Non-pigmented ciliary epithelial cell (primary cell): ENCODE measurements around the gene LTO1.

Experiments used
- DNase-seq: peaks from one replicate; pipeline ENCODE4 v3.0.0-alpha.2; 2010; ENCODE audit warnings: low read depth

LTO1 gene

DNA sequence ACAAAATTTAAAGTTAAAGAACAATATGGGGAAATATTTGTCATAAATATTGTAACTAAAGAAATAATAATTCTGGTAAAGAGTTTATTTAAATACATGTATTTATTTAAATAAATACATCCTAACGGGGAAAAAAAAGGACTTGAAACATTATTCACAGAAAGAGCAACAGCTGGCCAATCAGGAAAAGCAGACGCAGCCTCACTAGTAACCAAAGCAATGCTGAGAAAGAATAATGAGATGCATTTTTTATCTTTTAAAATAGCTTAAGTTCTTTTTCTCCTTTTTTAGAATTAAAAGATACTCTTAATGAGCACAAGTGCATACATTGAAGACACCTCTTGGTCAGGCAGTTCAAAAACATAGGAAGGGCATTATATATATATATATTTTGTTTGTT is 2.6 kb upstream of the LTO1 start:
- no peak for DNase-seq

DNA sequence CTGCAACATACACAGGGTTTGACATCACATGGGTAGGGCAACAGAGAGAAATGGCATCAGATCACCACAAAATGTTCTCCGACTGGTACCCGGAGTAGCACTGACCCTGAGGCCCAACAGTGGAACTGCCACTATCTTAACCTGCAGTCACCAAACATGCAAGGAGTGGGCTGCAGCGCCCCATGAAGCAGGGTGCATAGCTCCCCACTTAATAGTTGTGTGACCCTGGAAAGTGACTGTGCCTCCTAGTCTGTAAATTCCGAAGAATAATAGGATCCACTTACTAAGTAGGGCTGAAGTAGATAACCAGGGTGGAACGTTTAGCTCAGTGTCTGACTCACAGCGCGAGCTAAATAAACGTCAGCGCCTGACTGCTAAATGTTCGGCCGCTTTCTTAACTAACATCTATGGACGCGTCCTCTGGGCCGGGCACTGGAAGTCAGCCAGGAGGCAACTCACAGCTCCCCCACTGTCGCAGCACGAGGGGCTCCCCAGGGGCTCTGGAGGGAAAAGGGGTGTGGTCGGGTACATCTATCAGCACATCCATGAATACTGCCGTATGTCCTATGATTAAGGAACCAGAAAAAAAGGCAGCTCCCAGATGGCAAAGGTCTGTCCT is 777 bp downstream of the LTO1 start:
- peak; percentile 76 for DNase-seq

DNA sequence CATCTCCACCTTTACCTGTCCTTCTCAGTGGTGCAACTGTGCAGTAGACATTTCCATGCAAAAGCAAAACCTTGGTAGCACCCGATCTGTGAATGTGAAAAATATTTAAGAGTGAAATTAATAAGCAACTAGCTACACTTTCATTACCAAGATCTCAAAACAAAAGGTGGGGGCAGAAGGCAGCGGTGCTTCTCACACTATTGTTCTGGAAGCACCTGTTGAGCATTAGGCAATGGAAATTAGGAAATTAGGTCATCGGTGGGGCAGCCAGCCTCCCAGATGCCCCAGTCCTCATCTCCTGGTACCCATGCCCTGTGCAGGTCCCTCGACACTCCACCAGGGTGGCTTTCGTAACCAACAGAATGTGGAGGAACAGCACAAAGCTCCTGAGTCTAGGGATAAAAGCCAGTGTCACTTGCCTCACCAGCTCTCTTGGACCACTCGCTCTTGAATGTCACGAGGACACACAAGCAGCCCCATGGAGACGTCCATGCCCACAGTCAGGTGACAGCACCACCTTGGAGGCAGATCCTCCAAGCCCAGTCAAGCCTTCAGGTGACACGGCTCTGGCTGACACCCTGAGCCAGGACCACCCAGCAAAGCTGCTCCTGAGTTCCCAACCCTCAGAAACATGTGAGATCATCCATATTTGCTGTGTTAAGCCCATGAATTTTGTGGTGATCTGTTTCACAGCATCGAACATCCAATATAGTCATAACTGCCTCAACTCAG is 3.3 kb downstream of the LTO1 start:
- DNase-seq: no peak

DNA sequence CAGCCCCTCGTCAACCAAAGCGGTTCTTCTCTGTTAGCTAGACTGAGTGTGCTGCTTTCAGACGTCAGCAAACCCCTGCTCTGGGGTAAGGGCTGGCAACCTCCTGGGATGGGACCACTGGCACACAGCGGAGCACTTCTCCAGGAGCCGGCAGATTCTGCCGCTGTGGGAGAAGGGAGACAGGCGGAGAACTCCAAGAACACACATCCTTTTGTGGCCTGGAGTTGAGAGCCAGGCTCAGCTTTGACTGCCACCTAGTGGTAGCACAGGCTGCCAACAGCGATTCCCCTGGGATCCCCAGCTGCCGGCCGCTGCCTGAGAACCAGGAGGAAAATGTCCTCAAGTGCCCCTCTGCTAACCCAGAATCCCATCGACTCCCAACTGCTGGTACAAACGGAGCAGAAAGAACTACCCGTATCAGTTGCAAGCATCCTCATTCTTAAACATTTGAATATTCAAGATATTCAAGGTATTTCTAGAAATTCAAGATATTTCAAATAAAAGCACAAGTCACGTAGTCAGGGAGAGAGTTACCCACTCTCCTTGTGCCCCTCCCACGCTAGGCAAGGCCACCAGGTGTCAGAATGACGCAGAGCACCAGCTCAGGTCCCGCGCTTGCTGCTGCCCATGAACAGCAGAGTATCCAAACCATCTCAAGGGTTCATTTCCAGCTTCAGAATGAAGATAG is 4.9 kb downstream of the LTO1 start:
- peak; percentile 40 for DNase-seq

DNA sequence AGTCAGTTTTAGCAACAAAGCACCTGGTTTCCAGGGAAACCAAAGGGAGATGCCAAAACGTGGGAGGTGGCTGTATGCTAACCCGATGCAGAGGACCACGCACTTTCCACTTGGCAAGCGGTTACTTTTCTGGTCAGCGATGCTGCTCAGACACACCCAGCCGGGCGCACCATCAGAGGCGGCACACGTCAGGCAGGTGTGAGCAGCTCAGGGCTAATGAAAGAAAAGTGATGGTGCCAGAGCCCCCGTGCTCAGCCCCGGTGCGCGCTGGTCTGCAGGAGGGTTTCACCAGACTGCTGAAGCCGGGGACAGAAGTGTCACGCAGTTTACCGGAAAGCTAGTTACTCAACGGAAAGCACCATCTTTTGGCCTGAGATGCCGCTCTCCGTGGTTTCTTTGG is 5.7 kb downstream of the LTO1 start:
- no peak for DNase-seq

DNA sequence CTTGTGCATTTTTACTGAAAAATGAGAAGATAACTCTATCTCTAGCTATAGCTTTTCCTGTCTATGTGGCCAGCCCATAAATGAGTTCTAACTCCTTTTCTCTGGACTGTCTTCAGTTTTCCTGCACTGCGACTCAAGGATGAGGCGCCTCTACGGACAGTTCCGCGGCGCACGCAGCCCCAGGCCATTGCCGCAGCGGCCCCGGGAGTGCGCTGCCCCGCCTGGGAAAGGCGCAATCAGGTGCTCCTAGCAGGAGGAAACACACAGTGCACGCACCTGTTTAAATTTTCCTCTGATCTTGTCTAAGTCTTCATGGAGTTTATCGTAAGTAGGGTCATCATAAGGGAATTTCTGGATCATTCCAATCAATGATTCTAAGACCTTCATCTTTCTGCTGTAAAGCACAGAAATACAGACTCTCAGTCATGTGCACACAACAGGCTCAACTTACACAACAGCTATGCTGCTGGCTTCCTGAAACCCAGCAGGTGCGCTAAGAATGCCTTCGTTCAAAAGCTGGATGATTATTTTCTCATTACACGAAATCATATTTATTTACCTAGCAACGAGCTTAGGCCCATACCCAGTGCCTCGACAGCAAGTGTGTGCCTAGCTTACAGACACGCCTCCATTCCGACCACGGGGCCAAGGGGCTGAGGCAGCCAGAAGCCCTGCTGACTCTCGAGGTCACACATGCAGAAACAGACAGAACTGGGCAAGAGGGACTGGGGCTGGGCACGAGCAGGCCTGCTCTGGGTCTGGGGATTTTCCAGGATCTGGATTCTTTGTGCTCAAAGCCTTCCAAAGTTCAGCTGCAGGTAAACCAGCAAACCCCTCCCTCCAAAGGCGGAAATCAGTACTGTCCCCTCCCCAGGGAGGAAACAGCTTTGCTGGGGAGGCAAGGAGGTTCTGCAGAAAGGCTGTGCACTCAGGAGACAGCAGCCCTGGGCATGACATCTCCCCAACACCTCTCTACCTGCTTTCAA is 7.2 kb downstream of the LTO1 start:
- no peak for DNase-seq

DNA sequence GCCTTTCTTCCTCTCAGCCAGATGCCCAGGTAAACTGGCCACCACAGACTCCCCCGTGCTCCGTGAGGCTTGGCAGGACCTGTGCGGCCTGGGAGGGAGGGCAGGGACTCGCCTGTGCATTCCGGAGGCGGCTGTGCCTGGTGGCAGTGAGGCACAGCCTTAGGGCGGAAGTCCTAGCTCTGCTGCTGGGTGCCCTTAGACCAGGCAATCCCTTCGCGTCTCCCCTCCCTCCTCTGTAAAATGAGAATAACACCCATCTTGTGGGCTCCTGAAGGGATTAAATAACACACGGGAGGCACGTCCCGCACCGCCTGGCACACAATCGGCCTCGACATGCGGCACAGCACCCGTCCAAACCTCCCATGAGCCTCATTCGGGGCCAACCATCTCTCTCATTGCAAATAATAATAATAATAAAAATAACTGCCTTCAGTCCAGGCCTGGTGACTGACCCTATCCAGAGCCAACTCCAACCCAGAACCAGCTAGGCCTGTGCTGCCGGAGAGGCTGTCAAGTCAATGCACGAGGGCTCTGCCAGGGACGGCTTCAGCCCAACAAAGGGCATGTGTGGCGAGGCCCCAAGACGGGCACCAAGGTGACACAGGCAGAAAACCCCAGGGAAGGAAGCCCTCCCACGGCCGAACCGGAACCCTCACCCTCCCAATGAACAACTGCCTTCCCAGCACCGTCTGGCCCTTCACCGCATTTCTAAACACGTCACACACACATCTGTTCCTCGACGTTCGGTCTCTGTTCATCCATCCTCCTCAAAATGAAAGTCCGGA is 8.2 kb downstream of the LTO1 start:
- DNase-seq: no peak

DNA sequence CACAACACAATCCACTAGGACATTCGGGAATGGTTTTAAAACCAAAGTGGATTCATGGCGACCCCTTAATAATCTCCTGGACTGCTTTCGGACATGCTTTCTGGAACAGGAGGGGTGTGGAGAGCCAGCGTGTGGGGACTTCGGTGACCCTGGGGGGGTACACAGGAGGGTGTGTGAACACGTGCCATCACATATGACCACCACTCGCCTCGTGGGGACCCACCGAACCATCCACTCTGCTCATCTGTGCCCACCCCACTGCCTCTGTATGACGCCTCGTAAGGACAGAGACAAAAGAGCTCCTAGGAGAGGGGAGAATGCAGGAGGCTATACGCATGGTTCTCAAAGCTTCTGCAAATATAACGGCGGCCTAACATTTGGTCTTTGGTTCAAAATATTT is 8.9 kb downstream of the LTO1 start:
- no peak for DNase-seq

DNA sequence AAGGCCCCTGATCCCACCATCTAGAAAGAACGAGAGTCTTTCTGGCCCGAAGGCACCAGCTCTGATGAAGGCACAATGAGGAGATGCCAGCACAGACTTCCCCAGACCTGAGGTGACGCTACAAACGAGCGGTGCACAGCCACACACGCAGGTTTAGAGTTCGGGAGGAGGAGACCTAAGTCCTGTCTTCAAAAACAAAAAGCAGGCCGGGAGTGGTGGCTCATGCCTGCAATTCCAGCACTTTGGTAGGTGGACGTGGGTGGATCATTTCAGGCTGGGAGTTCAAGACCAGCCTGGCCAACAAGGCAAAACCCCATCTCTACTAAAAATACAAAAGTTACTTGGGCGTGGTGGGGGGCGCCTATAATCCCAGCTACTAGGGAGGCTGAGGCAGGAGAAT is 9.5 kb downstream of the LTO1 start:
- DNase-seq: no peak

DNA sequence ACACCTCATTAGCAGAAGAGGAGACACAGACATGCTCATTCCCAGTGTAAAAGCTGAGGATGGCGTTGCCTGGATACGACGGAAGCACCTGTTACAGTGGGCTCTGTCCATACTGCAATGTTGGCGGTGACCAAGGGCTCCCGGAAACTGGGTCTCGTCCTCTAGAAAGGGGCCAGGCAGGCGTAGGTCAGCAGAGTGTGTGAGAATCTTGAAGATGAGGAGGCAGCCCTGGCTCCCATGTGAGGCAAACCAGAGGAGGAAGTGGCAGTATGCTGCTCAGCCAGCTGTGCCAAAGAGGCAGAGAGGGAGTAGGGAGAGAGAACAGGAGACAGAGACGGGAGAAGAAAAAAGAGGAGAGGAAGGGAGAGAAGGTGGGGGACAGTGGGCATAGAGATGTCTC is 10.3 kb downstream of the LTO1 start:
- DNase-seq: no peak

DNA sequence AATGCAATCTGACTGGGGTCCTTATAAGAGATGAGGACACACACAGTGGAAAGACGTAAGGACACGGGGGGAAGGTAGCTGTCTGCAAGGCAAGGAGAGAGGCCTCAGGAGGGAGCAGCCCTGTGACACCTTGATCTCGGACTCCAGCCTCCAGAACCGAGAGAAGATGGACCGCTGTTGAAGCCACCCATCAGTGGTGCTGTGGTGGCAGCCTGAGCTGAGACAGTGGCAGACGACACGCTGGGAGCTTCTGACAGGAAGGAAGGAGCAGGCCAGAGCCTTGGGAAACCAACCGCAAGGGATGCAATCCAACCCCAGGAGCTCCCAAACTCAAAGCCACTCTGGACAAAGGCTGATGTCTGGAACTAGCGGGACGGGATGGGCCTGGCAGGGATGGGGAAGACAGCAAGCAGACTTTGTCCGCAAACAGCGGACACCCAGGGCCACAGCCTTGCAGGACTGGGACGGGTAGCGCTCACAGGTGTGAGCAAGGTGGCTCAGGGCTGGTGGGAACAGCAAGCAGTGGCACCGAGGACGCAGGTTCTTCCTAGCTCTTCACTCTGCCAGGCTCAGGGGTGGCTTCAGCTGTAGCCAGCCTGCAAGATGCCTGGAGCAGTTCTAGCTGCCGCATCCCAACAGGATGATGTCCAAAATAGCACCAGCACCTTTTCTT is 10.9 kb downstream of the LTO1 start:
- DNase-seq: no peak

DNA sequence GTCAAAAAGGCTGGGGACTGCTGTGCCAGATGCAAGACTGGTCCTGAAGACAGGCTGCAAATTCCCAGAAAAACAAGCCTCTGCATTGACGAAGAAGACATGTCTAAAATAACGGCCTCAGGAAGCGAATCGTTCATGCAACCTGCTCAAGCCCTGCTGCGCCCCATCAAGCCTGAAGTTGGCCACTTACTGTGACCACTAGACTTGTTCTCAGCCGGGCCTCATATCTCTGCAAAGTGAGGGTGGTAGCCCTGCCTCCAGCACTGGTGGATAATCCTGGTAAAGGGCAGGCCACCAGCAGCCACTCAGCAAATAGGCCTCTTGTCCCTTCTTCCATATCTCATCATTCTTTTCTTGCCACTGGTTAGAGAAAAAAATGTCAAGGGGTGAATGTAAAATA is 11.8 kb downstream of the LTO1 start:
- DNase-seq: no peak

DNA sequence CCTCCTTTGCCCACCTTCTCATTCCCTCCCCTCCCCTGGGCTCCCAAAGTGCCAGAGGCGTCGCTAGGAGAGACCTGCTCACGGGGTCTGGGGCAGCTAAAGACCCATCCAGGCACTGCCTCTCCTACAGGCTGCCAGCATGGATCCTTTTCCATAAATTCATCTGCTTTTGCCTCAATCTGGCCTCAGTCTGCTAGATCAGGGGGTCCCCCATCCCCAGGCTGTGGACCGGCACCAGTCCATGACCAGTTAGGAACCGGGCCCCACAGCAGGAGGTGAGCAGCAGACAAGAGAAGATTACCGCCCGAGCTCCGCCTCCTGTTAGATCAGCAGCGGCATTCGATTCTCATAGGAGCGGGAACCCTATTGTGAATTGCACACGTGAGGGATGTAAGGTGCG is 12.3 kb downstream of the LTO1 start:
- no peak for DNase-seq

DNA sequence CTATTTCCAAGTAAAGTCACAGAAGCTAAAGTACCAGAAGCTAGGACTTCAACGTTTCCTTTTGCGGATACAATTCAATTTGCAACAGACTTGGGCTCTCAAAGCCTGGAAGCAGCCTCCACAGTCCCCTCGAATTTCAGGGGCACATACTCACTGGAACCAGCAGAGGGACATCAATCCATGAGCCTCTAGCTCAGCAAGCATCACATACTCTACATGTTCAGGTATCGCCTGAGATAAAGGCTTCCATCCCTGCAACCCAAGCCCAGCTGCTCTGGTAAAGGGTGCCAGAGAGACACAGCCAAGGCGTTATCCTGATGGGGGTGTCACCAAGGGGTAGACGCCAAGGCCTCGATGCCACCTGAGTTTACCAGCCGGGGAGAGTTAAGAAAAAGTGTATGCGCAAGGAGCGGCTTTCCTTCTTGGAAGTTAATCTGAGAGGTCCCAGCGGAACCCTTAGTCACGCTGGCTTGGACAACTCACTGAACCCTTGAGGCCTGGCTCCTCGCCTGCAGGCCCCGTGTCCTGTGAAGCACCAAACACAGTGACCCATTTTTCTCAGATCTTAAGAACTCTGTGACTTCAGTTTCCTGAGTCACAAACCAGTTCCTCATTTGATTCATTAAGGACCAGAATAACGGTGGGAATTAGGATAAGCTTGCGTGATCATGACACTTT is 13.0 kb downstream of the LTO1 start:
- no peak for DNase-seq

DNA sequence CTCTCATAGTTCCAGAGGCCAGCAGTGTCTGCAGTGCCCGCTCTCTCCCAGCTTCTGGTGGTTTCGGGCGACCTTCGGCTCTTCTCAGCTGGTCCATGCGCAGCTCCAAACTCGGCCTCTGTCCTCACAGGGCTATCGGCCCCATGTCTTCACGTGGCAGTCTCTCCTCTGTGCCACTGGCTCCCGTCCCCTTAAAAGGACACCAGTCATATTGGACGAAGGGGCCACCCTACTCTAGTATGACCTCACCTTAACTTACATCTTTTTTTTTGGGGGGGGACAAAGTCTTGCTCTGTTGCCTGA is 13.8 kb downstream of the LTO1 start:
- DNase-seq: no peak

DNA sequence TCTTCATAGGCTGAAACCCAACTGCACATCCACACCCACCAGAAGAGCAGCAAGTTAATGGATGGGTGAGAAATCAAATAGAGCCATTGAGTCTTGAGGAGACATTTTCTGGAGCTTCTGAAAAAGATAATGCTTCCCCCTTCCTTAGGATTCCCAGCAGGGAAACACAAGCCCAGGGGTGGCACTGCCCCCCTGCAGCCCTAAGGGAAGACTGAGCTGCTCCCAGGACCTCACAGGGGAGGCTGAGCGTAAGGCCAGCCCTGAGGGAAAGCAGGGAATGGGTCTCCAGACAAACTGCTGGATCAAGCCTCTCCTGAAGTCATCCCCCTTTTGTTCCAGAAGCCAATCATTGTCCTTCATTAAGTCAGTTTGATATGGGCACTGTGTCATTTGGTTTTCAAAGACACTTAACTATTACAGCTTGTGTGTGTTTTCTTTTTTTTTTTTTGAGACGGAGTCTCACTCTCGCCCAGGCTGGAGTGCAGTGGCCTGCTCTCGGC is 15.1 kb downstream of the LTO1 start:
- no peak for DNase-seq

DNA sequence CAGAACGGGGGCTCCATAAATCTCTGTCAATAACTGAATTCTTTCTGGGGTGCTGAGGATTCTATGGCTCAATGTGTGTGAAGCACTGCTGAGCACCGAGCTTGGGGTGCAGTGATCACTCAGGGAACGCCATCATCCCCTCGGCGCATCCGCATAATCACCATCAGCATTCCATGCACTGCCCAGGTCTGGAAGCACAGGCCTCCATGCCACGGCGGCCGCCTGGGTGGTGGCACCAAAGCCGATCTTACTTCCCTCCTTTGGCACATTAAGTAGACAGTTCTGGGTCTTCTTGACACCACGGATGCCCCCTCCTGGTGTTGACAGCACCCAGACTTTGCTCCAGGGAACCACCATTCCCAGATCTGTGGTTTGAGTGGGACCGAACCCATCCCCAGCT is 15.6 kb downstream of the LTO1 start:
- DNase-seq: no peak

DNA sequence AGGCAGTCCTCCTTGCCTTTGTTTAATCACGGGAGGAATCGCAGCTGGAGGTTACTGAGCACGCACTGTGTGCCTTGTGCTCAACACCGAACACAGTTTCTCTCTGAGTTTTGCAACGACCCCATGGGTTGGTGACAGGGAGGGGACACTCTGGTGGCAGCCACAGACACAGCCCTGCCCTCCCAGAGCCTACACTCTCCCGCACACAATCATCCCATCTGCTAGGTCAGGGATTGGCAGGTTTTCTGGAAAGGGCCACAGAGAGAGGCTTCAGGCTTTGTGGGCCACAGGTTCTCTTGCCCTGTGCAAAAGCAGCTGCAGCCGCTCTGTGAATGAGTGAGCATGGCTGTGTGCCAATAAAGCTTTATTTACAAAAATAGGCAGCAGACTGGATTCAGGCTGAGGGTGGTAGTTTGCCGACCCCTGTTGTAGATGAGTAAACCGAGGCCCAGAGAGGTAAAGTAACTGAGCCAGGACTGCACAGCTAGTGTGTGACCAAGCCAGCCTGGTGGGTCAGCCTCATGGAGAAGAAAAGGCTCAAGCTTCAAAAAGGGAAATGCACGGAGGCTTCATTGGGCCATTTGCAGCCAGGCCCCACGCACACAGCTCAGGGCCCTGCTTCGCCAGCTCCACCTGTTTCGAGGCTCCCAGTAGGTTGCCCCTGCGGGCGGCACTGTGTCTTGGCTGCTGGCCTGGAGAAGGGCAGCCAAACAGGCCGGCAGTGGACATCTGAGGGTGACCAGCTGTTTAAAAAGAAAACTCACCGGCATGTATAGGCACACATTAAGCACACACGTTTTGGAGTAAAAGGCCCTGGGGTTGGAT is 16.3 kb downstream of the LTO1 start:
- no peak for DNase-seq

DNA sequence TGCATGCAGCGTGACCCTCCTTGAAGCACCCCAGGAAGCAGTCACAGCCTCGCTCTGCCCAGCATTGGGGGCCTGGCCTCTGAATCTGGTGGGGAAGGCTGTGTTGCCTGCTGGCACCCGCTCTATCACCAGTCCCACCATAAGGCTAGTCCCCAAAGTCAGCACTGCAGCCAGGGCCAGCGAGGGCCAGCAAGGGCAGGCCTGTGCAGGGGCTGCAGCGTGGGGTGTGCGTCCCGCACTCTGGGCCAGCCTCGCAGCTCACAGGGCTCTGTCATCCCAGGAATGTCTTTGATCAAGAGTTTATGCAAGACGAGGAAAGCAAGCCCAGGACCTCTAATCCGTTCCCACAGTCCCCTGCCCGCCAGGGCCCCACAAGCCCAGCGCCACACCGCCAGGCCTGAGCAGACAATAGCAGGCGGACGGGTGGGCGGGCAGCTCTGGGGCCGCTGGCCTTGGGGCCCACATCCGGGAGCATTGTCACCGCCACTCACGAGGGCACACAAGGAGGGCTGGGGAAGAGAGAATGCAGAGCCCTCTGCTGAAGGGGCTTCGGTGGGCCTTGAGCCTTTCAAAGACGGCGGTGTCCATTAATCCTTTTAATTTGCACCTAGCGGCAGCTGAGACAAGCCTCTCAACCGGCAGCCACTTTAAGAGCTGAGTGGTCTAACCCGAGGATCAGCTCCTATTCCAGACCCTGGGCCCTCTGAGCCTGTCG is 17.1 kb downstream of the LTO1 start:
- no peak for DNase-seq
